Neural cell (in vitro differentiated cells): Measurements from ENCODE around the gene HEPACAM2. TPM values are rescaled to one million over a fixed set of nuclear protein-coding genes. Genes with fewer than 3 reads are reported as not detected.

Experiments
- H2AFZ ChIP-seq: fragments of 200-600, 300-800 bp; sonication (generic), shearing (Covaris generic); 2 replicates; pipeline ENCODE4 v1.6.0; 2014; ENCODE audit warnings: low read depth, mild to moderate bottlenecking, antibody characterized with exemption, low read length, moderate library complexity
- H3F3A ChIP-seq: fragments of 200-600 bp; shearing (Covaris generic); 2 replicates; pipeline ENCODE4 v1.6.1; 2016; ENCODE audit warnings: mild to moderate bottlenecking, moderate library complexity, mixed read lengths, antibody characterized with exemption, low read length; ENCODE audit not compliant: insufficient read depth, poor library complexity, severe bottlenecking
- H3K27ac ChIP-seq: fragments of 200-600, 300-800 bp; sonication (generic), shearing (Covaris generic); 2 replicates; pipeline ENCODE4 v1.5.1; 2014; ENCODE audit warnings: mild to moderate bottlenecking, low read length, moderate library complexity
- H3K27me3 ChIP-seq: fragments of 300-800, 200-600 bp; sonication (generic), shearing (Covaris generic); 2 replicates; pipeline ENCODE4 v1.6.0; 2014; ENCODE audit warnings: mild to moderate bottlenecking, low read depth, low read length, moderate library complexity; ENCODE audit not compliant: insufficient read depth
- H3K36me3 ChIP-seq: fragments of 300-800, 200-600 bp; sonication (generic), shearing (Covaris generic); 2 replicates; pipeline ENCODE4 v1.5.1; 2014; ENCODE audit warnings: mild to moderate bottlenecking, antibody characterized with exemption, low read length, moderate library complexity; ENCODE audit not compliant: insufficient read depth
- H3K4me2 ChIP-seq: fragments of 300-800, 200-600 bp; sonication (generic), shearing (Covaris generic); 2 replicates; pipeline ENCODE4 v1.6.0; 2014; ENCODE audit warnings: mild to moderate bottlenecking, low read length
- H3K4me3 ChIP-seq: fragments of 300-800, 200-600 bp; sonication (generic), shearing (Covaris generic); 2 replicates; pipeline ENCODE4 v1.5.1; 2014; ENCODE audit warnings: mild to moderate bottlenecking, low read length, moderate library complexity
- H3K79me2 ChIP-seq: fragments of 200-600 bp; shearing (Covaris generic); replicated peaks from 2 replicates; pipeline ENCODE4 v1.6.0; 2014; ENCODE audit warnings: mild to moderate bottlenecking, low read length, moderate library complexity; ENCODE audit not compliant: insufficient read depth
- H3K9ac ChIP-seq: fragments of 300-800, 200-600 bp; sonication (generic), shearing (Covaris generic); 2 replicates; pipeline ENCODE4 v1.6.1; 2016; ENCODE audit warnings: mild to moderate bottlenecking, low read length, mixed read lengths
- H3K9me2 ChIP-seq: fragments of 200-600 bp; shearing (Covaris generic); 2 replicates; pipeline ENCODE4 v1.6.1; 2016; ENCODE audit warnings: mild to moderate bottlenecking, low read length, mixed read lengths; ENCODE audit not compliant: insufficient read depth
- H3K9me3 ChIP-seq: fragments of 200-600, 300-800 bp; sonication (generic), shearing (Covaris generic); 2 replicates; pipeline ENCODE4 v1.6.1; 2016; ENCODE audit warnings: mild to moderate bottlenecking, mixed run types, low read length, moderate library complexity, mixed read lengths
- H4K20me1 ChIP-seq: fragments of 200-600 bp; shearing (Covaris generic); 2 replicates; pipeline ENCODE4 v1.6.1; 2016; ENCODE audit warnings: mild to moderate bottlenecking, mixed run types; ENCODE audit not compliant: insufficient read depth
- CTCF ChIP-seq: fragments of 450-650 bp; IDR thresholded peaks from 2 replicates; pipeline ENCODE4 v1.5.1; 2014; ENCODE audit warnings: antibody characterized with exemption, mild to moderate bottlenecking, moderate library complexity; ENCODE audit not compliant: poor library complexity, severe bottlenecking
- EP300 ChIP-seq: fragments of 450-650 bp; conservative IDR thresholded peaks from 2 replicates; pipeline ENCODE4 v1.6.1; 2014; ENCODE audit warnings: antibody characterized with exemption, mild to moderate bottlenecking, moderate library complexity; ENCODE audit not compliant: poor library complexity, severe bottlenecking
- EZH2 ChIP-seq: fragments of 200-600, 300-800 bp; shearing (Covaris generic), sonication (generic); IDR thresholded peaks from 2 replicates; pipeline ENCODE4 v1.6.1; 2014; ENCODE audit warnings: antibody characterized with exemption, low read length, borderline replicate concordance, mild to moderate bottlenecking; ENCODE audit not compliant: insufficient read depth, poor library complexity, severe bottlenecking
- MXI1 ChIP-seq: fragments of 450-650 bp; conservative IDR thresholded peaks from 2 replicates; pipeline ENCODE4 v1.6.1; 2014; ENCODE audit warnings: antibody characterized with exemption, mild to moderate bottlenecking; ENCODE audit not compliant: poor library complexity, severe bottlenecking
- POLR2AphosphoS5 ChIP-seq: IDR thresholded peaks from 2 replicates; pipeline ENCODE4 v1.6.1; 2012
- RAD21 ChIP-seq: fragments of 450-650 bp; conservative IDR thresholded peaks from 2 replicates; pipeline ENCODE4 v1.6.1; 2014; ENCODE audit warnings: antibody characterized with exemption, mild to moderate bottlenecking, moderate library complexity
- REST ChIP-seq: IDR thresholded peaks from 2 replicates; pipeline ENCODE4 v1.6.1; 2012; ENCODE audit warnings: borderline replicate concordance
- SMC3 ChIP-seq: fragments of 450-650 bp; conservative IDR thresholded peaks from 2 replicates; pipeline ENCODE4 v1.6.1; 2014; ENCODE audit warnings: antibody characterized with exemption, mild to moderate bottlenecking, moderate library complexity; ENCODE audit not compliant: poor library complexity
- TAF1 ChIP-seq: IDR thresholded peaks from 2 replicates; pipeline ENCODE4 v1.6.1; 2012; ENCODE audit warnings: low read depth
- polyA plus RNA-seq: library from polyadenylated mRNA; depleted of rRNA; stranded (reverse); fragments of >200 nt; gene quantifications from 2 replicates; pipeline ENCODE4 v1.2.3, GENCODE V29; 2014

Gene HEPACAM2
- polyA plus RNA-seq, 1 donor from 2014 or later: 0.35 TPM

- Histone ChIP-seq H3K4me2 (peak within 1 kb of the TSS; percentile 83), H2AFZ (peak within 1 kb of the TSS; percentile 89), H3K9ac (peak within 1 kb of the TSS; percentile 76), H3K9me3 (no peaks in the 10 kb centered on the region), H3F3A (no peaks in the 10 kb centered on the region), H3K36me3 (no peaks in the 10 kb centered on the region), H3K79me2 (peaks cover 27% of the 10 kb centered on the region), H3K9me2 (no peaks in the 10 kb centered on the region), H3K27me3 (peaks cover 9% of the 10 kb centered on the region), H3K27ac (peak within 1 kb of the TSS; percentile 80), H3K4me3 (peak within 1 kb of the TSS; percentile 80), H4K20me1 (no peaks in the 10 kb centered on the region)
- no peak for TF ChIP-seq EP300
- TF ChIP-seq RAD21: peak; percentile 16
- peak; percentile 91 for TF ChIP-seq MXI1
- TF ChIP-seq SMC3: no peak
- peak; percentile 36 for TF ChIP-seq REST
- TF ChIP-seq CTCF: peak; percentile 48
- TF ChIP-seq EZH2: no peak
- TF ChIP-seq POLR2AphosphoS5: peak; percentile 86
- TF ChIP-seq TAF1: peak; percentile 77
Measured at GRCh38 chr7:93231799-93232672, 5.8 kb upstream of the HEPACAM2 start, which contains the start of gene VPS50. VPS50 (plus strand) TSS chr7:93232366; CDS start chr7:93232468, 102 bp downstream.

- no peaks in the 10 kb centered on the region for H3K36me3 ChIP-seq
- H3K27me3 ChIP-seq: peaks cover 9% of the 10 kb centered on the region
- peak overlapping the region; percentile 80 for H3K4me3 ChIP-seq
- peak overlapping the region; percentile 83 for H2AFZ ChIP-seq
- H3K79me2 ChIP-seq: peaks cover 27% of the 10 kb centered on the region
- H4K20me1 ChIP-seq: no peaks in the 10 kb centered on the region
- TF ChIP-seq SMC3 (no peak), CTCF (no peak)
- H3K9me3 ChIP-seq: no peaks in the 10 kb centered on the region
- H3F3A ChIP-seq: no peaks in the 10 kb centered on the region
- H3K9ac ChIP-seq: peak overlapping the region; percentile 76
- no peak overlapping the region for H3K27ac ChIP-seq
- peak overlapping the region; percentile 71 for H3K4me2 ChIP-seq
- no peaks in the 10 kb centered on the region for H3K9me2 ChIP-seq
Measured at GRCh38 chr7:93231259-93231658, 5.0 kb upstream of the HEPACAM2 start.
